ENCODE measurements around the gene ZHX3. TPM values are rescaled to one million over a fixed set of nuclear protein-coding genes. Genes with fewer than 3 reads are reported as not detected.
A peak's percentile ranks its signal among the peaks of the same experiment; 100 is the strongest.
"Not testable (repeated sequence)": the region's sequence is repeated elsewhere in the genome, so short reads cannot be mapped to it uniquely, and the experiment has no call there.

ZHX3 gene
- polyA plus RNA-seq, 6 donors from 2014 or later = 3.8 to 27.8 (median 11.9) TPM

DNA sequence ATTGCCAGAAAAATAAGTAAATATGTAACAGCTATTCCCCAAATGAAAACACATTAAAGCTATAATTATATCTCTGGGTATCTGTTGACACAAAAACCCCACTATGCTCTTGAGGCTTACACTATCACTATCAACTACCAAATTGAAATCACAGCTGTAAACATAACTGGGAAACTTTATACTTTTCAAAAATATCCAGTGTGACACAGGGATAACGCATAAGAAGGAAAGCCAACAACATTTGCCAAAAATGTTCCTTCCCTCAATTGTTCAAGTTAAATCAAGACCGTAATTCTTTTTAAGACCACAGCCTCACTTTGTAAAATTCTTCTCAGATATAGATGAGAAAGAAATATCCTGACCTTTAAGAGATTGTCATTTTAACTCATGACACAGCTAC is 3.1 kb downstream of the ZHX3 start:
- Mint-ChIP-seq H3K36me3 (peaks cover 0 to 8% of the 10 kb centered on the region in 2 donors), H3K9me3 (peaks cover 0 to 1% (median 0%) of the 10 kb centered on the region in 7 donors), H3K4me3 (peak overlapping the region in 1 of 8 donors; percentile 88), H3K27me3 (no peaks in the 10 kb centered on the region), H3K4me1 (peaks cover 19 to 26% (median 20%) of the 10 kb centered on the region in 3 donors), H3K27ac (no peak overlapping the region)
- ATAC-seq (ENCODE audit: low read depth in 2 of 2) (no peak), DNase-seq (no peak)

DNA sequence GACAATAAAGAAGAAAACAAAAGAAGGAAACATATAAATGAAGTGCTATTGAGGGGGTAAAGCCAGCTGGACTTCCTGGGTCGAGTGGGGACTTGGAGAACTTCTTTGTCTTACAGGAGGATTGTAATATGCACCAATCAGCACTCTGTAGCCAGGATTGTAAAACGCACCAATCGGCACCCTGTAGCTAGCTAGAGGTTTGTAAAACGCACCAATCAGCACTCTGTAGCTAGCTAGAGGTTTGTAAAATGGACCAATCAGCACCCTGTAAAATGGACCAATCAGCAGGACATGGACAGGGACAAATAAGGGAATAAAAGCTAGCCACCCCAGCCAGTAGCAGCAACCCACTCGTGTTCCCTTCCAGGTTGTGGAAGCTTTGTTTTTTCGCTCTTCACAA is 5.5 kb downstream of the ZHX3 start:
- not testable (repeated sequence) for DNase-seq; H3K27me3 Mint-ChIP-seq; ATAC-seq (ENCODE audit: low read depth in 2 of 2); H3K36me3 Mint-ChIP-seq; H3K9me3 Mint-ChIP-seq; H3K4me3 Mint-ChIP-seq
- Mint-ChIP-seq H3K27ac (peak overlapping the region in 1 of 6 donors; percentile 19), H3K4me1 (peaks cover 27 to 39% (median 29%) of the 10 kb centered on the region in 3 donors)

DNA sequence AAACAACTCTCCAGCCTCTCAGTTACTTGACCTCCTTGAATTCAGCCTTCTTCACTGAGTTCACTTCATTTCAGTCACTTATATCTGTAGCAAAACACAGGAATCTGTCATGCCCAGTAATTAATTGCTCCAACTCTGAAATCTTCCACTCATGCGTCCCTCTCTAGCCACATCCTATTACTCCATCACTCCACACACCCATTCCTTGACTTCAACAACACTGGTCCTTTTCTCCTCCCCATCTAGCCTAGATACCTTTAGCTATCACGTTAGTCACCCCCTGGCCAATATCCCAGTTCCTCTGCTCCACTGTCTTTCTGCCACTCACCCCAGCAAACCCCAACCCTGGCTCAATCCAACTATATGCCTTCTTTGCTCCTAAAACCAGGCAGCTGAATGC is 7.7 kb downstream of the ZHX3 start:
- H3K36me3 Mint-ChIP-seq = peaks cover 0 to 8% of the 10 kb centered on the region in 2 donors
- ATAC-seq (ENCODE audit: low read depth in 2 of 2) (no peak), DNase-seq (no peak)
- H3K4me1 Mint-ChIP-seq = peaks cover 23 to 36% (median 27%) of the 10 kb centered on the region in 3 donors
- H3K4me3 Mint-ChIP-seq = peak overlapping the region in 1 of 8 donors; percentile 4
- H3K9me3 Mint-ChIP-seq = peaks cover 0 to 1% (median 0%) of the 10 kb centered on the region in 7 donors
- H3K27ac Mint-ChIP-seq = peak overlapping the region in 3 of 6 donors; percentile 17 to 86 (median 78)
- no peaks in the 10 kb centered on the region for H3K27me3 Mint-ChIP-seq

DNA sequence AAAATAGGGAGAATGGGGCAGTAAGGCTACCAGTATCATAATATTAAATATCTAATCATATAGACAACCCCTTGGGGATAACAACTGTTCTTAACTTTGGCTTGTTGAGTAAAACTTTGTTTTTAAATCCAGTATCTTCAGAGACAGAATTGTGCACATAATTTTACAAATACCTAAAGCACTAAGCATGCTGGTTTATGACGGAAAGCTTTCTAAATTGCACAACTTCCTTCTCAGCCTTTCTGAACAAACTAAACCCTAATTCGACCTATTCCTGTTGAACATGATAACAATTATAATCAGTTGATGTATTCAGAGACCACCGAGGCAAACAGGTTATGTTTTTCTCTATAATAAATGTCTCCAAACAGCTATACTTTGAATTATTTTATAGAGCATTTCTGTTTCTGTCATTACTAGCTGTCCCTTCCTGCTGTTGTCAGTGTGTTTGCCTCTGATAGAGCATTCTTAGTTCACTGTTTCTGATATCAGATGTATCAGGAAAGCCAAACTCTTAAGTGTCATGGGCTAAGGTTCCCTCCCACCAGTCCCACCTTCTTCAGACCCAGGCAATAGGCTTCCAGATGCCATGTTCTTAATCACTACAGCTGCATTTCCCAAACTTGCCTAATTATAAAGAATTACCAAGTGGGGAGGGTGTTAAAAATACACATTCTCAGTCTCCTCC is 8.7 kb downstream of the ZHX3 start:
- ATAC-seq (ENCODE audit: low read depth in 2 of 2) (no peak), DNase-seq (no peak)
- H3K27ac Mint-ChIP-seq = peak overlapping the region in 1 of 6 donors; percentile 59
- H3K27me3 Mint-ChIP-seq = no peaks in the 10 kb centered on the region
- H3K36me3 Mint-ChIP-seq = peaks cover 0 to 8% of the 10 kb centered on the region in 2 donors
- no peak overlapping the region for H3K4me3 Mint-ChIP-seq
- H3K9me3 Mint-ChIP-seq = peaks cover 0 to 1% (median 0%) of the 10 kb centered on the region in 7 donors
- peaks cover 23 to 36% (median 27%) of the 10 kb centered on the region in 3 donors for H3K4me1 Mint-ChIP-seq

DNA sequence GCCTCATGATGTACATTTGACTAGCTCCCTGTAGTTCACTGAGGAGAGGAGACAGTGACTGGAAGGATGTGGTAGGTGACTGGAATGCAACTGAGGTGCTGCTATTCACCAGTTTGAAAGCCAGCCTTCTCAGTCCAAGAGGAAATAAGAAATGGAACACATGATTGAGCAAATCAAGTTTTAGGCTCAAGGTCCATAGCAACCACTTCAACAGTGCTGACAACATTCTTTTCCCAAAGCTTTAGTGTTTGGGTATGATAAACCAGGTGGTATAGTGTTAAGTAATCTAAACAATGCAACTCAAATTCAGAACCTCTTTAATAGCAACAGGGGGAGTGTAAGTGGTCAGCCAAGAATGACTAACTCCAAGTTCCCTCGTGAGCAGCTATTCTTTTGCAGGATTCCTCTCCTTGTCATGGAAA is 9.2 kb downstream of the ZHX3 start:
- ATAC-seq (ENCODE audit: low read depth in 2 of 2) (no peak), DNase-seq (no peak)
- H3K4me3 Mint-ChIP-seq = no peak overlapping the region
- H3K9me3 Mint-ChIP-seq = peaks cover 0 to 1% (median 0%) of the 10 kb centered on the region in 7 donors
- peaks cover 23 to 36% (median 27%) of the 10 kb centered on the region in 3 donors for H3K4me1 Mint-ChIP-seq
- peaks cover 0 to 8% of the 10 kb centered on the region in 2 donors for H3K36me3 Mint-ChIP-seq
- H3K27ac Mint-ChIP-seq = no peak overlapping the region
- no peaks in the 10 kb centered on the region for H3K27me3 Mint-ChIP-seq

DNA sequence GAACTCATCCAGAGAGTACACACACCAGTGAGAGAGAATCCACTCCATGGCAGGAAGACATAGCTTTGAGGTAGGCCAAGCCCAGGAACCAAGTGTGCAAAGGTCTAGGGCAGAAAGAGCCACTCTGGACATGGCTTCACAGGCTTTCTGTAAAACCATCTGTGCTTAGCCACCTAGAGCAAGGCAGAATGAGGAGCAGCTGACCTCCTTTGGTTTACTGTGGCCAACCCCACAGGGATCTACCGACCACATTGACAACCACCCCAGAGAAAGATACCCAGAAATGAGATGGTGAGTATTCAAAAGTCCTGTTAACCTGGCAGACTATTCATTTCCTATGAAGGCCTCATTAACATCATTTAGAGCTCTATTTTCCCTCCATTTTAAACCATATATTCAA is 10.5 kb downstream of the ZHX3 start:
- peaks cover 0 to 8% of the 10 kb centered on the region in 2 donors for H3K36me3 Mint-ChIP-seq
- H3K27me3 Mint-ChIP-seq = no peaks in the 10 kb centered on the region
- no peak for DNase-seq
- H3K9me3 Mint-ChIP-seq = peaks cover 0 to 1% (median 0%) of the 10 kb centered on the region in 7 donors
- ATAC-seq (ENCODE audit: low read depth in 2 of 2) = no peak
- peak overlapping the region in 1 of 8 donors; percentile 69 for H3K4me3 Mint-ChIP-seq
- peaks cover 23 to 36% (median 27%) of the 10 kb centered on the region in 3 donors for H3K4me1 Mint-ChIP-seq
- peak overlapping the region in 1 of 6 donors; percentile 62 for H3K27ac Mint-ChIP-seq

DNA sequence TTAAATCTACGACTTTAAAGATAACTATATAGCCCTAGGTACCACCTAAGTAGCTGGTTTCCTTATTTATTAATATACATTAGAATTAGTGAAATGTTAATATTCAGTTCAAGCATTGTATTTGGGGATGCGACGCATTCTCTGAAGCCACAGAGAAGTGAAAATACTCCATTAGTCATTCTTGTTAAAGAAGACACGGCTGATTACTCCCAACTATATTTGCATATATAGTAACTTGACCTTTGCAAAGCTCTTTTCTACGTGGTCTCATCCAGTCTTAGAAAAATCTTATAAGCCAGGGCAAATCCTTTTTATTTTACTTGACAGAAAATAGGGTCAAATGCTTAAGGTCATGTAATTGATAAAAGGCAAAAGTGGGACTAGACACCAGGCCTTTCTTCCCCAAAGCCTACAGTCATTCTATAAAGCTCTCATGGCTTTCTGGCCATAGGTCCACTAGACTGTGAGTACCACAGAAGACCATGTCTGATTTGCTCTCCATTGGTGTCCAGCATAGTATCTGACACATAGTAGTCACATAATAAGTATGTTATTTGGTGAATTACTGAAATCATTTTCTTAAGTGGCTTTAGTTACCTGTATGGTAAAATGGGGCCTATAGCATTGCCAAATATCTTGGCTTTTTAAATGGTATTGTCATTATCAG is 11.3 kb downstream of the ZHX3 start:
- H3K4me3 Mint-ChIP-seq = peak overlapping the region in 5 of 8 donors; percentile 27 to 69 (median 44)
- peaks cover 23 to 33% (median 27%) of the 10 kb centered on the region in 3 donors for H3K4me1 Mint-ChIP-seq
- peaks cover 0 to 8% of the 10 kb centered on the region in 2 donors for H3K36me3 Mint-ChIP-seq
- H3K27ac Mint-ChIP-seq = peak overlapping the region in 1 of 6 donors; percentile 54
- DNase-seq = peak; percentile 27
- H3K9me3 Mint-ChIP-seq = no peaks in the 10 kb centered on the region
- no peaks in the 10 kb centered on the region for H3K27me3 Mint-ChIP-seq
- ATAC-seq (ENCODE audit: low read depth in 2 of 2) = peak; percentile 90 to 93

DNA sequence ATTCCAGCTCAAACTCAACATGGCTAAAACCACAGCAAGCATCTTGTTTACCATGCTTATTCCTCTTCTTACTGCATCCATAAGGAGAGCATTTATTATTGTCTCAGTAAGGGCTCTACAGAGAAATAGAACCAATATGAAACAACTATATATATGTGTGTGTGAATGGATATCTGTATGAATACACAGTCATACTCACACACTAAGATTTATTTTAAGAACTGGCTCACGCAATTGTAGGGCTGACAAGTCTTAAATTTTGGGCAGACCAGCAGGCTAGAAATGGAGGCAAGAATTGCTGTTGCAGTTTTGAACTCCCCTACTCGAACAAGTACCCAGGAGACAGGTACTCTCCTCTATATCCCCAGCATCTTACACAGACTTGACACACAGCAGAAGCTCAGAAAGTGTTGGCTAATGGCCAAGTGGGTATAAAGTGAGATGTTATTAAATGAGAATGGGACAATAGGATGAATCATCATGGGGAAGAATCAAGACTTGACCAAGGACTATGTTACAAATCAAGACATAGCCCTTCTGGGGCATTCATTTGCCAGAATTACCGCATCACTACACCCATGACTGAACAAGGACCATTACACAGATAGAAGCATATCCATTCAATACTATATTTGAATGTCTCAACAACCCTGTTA is 13.0 kb downstream of the ZHX3 start:
- H3K4me1 Mint-ChIP-seq = peaks cover 19 to 33% (median 24%) of the 10 kb centered on the region in 3 donors
- no peak for ATAC-seq (ENCODE audit: low read depth in 2 of 2)
- H3K36me3 Mint-ChIP-seq = peaks cover 0 to 1% of the 10 kb centered on the region in 2 donors
- H3K27me3 Mint-ChIP-seq = no peaks in the 10 kb centered on the region
- H3K9me3 Mint-ChIP-seq = no peaks in the 10 kb centered on the region
- no peak overlapping the region for H3K4me3 Mint-ChIP-seq
- H3K27ac Mint-ChIP-seq = no peak overlapping the region
- no peak for DNase-seq

DNA sequence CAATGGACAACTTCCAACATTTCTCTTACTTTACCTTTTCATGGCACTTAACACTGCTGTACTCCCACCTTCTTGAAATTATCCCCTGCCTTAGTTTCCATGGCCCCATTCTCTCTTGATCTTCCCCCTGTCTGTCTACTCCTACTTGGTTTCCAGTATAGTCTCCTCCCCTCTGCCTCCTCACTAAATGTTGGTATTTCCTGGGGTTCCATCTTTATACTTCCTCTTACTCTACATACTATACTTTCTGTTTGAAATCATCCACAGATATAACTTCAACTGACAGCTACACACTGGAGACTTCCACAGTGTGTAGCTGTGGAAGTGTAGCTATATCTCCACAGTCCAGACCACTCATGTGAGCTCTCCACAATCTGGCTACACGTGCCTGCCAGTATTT is 13.5 kb downstream of the ZHX3 start:
- ATAC-seq (ENCODE audit: low read depth in 2 of 2) (peak; percentile 24 to 47), DNase-seq (no peak)
- H3K36me3 Mint-ChIP-seq = no peaks in the 10 kb centered on the region
- H3K27me3 Mint-ChIP-seq = no peaks in the 10 kb centered on the region
- H3K4me1 Mint-ChIP-seq = peaks cover 17 to 32% (median 23%) of the 10 kb centered on the region in 3 donors
- H3K9me3 Mint-ChIP-seq = no peaks in the 10 kb centered on the region
- no peak overlapping the region for H3K27ac Mint-ChIP-seq
- no peak overlapping the region for H3K4me3 Mint-ChIP-seq

DNA sequence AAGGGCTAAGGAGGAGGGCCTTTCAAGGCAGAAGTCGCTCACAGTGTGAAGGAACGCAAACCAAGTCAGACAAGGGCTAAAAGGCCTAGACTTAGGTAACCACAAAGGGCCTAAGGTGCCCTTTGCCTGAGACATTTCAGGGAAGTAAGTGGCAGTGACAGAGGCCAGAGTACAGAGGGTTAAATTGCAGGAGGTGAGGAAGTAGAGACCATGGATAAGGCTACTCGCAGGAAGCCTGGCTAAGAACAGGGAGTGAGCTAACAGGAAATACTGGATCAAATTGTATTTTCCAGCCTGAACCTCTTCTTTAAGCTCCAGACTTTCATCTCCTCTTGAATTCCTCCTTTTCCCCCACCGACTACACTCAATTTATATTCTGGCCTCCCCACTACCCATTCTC is 16.6 kb downstream of the ZHX3 start:
- peaks cover 8 to 14% (median 14%) of the 10 kb centered on the region in 3 donors for H3K4me1 Mint-ChIP-seq
- H3K36me3 Mint-ChIP-seq = no peaks in the 10 kb centered on the region
- H3K27ac Mint-ChIP-seq = no peak overlapping the region
- DNase-seq (no peak), ATAC-seq (ENCODE audit: low read depth in 2 of 2) (no peak)
- H3K9me3 Mint-ChIP-seq = no peaks in the 10 kb centered on the region
- no peaks in the 10 kb centered on the region for H3K27me3 Mint-ChIP-seq
- no peak overlapping the region for H3K4me3 Mint-ChIP-seq

DNA sequence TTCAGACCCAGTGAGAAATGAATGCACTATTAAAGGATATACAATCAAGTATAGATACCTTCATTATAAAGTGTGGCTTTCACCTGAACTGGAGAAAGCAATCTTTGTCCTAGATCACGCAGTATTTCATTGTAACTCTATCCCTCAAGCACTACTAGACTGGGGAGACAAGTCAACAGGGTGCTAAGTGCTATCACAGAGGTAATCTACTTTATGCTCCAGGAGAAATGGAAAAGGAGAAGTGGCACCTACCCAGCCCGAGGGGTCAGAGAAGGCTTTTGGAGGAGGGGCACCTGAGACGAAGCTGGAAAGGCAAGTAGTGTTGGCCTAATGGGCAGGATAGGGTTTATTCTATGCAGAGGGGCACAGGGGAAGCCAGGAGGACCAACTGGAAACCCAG is 17.1 kb downstream of the ZHX3 start:
- Mint-ChIP-seq H3K4me1 (peaks cover 8 to 14% (median 14%) of the 10 kb centered on the region in 3 donors), H3K27me3 (no peaks in the 10 kb centered on the region), H3K27ac (peak overlapping the region in 2 of 6 donors; percentile 38 to 50), H3K9me3 (no peaks in the 10 kb centered on the region), H3K4me3 (no peak overlapping the region), H3K36me3 (no peaks in the 10 kb centered on the region)
- DNase-seq = no peak
- no peak for ATAC-seq (ENCODE audit: low read depth in 2 of 2)

DNA sequence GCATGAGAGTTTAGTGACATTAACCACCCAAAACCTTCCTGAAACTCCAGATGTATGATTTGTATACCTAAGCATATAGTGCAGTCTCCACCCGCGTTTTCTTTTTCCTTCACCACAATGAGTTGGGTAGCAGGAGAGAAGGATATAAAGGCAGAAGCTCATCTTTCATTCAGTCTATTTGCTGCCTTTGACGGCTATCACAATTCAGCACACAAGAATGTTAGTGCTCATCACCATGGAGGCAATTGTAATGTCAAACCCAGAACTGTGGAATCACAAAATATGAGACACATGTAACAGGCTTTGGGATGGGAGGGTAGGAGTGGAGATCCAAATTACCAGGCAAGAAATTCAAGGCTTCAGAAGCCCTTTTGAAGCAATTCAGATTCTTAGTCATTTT is 17.6 kb downstream of the ZHX3 start:
- Mint-ChIP-seq H3K9me3 (no peaks in the 10 kb centered on the region), H3K36me3 (no peaks in the 10 kb centered on the region), H3K4me3 (no peak overlapping the region), H3K4me1 (peaks cover 8 to 14% (median 14%) of the 10 kb centered on the region in 3 donors), H3K27ac (peak overlapping the region in 1 of 6 donors; percentile 43), H3K27me3 (no peaks in the 10 kb centered on the region)
- DNase-seq = no peak
- no peak for ATAC-seq (ENCODE audit: low read depth in 2 of 2)

DNA sequence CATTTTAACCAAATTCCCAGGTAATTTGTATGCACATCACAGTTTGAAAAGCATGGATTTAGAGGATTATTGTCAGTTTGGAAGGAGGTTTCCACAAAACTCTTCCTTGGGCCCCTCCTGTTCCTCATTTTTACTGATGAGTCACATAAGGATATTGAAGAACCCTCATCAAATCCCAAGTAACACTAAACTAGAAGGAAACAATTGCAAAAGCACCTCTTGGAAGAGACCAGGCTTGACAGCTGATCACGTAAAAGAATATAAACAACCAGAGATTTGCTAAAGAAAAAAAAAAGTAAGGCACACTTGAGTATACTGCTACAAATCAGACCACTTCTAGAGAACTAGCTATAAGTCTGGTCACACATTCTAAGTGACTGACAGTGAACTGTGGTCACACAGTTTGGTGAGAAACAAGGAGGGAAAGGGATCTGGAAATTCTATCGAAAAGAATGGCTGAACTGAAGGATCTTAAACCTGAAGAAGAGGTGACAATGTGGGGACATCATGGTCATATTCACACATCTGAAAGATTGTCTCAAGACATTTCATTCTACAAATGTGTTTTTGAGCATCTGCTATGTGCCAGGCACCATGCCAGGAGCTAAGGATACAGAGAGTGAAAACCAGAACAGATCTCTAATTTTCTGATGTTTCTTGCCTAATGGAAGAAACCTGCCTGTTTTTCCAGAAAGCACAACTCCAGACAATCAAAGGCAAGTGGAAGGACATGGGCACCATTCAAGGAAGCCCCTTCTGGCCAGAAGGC is 24.1 kb downstream of the ZHX3 start:
- no peak for ATAC-seq (ENCODE audit: low read depth in 2 of 2)
- H3K4me1 Mint-ChIP-seq = peaks cover 8 to 17% (median 9%) of the 10 kb centered on the region in 3 donors
- no peaks in the 10 kb centered on the region for H3K27me3 Mint-ChIP-seq
- peak overlapping the region in 1 of 6 donors; percentile 39 for H3K27ac Mint-ChIP-seq
- no peaks in the 10 kb centered on the region for H3K9me3 Mint-ChIP-seq
- no peak overlapping the region for H3K4me3 Mint-ChIP-seq
- no peaks in the 10 kb centered on the region for H3K36me3 Mint-ChIP-seq
- DNase-seq = no peak

All from naive B cell (primary cell).